GM23248 (cell line): ENCODE measurements around the gene PRR19.

Experiments
- EZH2 ChIP-seq: fragments of 200-600 bp; sonication (generic); IDR thresholded peaks from 2 replicates; pipeline ENCODE4 v1.6.1; 2018; ENCODE audit warnings: antibody characterized with exemption, mild to moderate bottlenecking; ENCODE audit not compliant: insufficient read depth, poor library complexity, severe bottlenecking
- EZH2phosphoT487 ChIP-seq: fragments of 200-600 bp; sonication (generic); IDR thresholded peaks from 2 replicates; pipeline ENCODE4 v1.6.1; 2018; ENCODE audit warnings: antibody characterized with exemption, moderate library complexity, mild to moderate bottlenecking, low read depth; ENCODE audit not compliant: insufficient read depth

DNA sequence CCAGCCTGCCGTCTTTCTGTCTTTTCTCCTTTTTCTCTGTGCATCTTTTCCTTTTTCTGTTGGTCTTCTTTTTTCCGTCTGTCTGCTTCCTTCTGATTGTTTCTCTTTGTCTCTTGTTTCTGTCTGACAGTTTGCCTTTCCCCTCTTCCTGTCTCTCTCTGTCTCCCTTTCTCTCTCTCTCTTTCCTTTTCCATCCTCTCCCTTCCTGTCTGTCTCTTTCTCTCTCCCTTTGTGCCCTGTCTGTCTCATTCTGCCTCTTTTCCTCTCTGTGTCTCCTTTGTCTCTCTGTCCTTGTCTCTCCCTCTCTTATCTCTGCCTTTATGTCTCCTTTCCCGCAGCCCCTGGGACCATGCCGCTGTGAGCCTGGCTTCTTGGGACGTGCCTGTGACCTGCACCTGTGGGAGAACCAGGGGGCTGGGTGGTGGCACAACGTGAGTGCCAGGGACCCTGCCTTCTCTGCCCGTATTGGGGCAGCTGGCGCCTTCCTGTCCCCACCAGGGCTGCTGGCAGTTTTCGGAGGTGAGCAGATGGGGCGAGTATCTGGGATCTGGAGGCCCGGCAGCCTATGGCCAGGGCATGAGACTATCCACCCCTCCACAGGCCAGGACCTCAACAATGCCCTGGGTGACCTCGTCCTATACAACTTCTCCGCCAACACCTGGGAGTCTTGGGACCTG is 32.9 kb downstream of the PRR19 start:
- TF ChIP-seq EZH2 (no peak), EZH2phosphoT487 (no peak)
